HG02884 (cell line): ENCODE results near the gene CSMD2.

Experiments
- ATAC-seq: cut with Tn5 transposase; IDR thresholded peaks from one replicate; pipeline ENCODE4 v1.9.1; 2021; ENCODE audit warnings: mild to moderate bottlenecking, moderate library complexity; ENCODE audit not compliant: unreplicated experiment

Gene CSMD2

DNA sequence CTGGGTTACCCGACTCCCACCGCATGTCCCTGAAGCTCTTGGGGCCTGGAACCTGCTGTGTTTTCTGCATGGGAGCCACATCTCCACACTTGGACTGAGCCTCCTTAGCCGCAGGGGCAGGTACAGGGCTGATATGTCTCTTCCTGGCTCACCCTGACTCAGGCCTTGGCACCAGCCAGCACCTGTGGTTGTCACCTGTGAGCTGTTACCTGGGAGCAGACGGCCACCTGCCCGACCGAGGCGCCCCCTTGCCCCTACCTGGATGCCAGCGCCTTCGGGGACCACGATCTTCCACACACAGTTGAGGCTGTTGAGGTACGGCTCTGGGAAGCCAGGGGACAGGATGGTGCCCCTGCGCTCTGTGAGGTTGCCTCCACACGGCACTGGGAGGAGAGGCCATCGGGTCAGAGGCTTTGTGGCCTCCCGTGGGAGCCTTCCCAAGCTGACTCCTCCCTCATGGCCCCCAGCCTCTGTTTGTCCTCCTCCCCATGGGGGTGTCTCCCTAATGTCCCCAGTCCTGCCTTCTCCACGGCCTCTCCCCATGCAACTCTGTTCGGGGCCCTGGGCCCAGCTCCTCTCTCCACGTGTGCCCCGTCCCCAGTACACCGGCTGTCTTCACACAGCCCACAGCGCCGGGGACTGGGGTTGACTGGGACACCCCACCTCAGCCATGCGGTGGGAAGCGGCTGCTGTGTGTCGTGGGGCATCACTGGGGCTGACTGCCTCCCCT, 540.6 kb downstream of the CSMD2 start:
- ATAC-seq, result no peak

DNA sequence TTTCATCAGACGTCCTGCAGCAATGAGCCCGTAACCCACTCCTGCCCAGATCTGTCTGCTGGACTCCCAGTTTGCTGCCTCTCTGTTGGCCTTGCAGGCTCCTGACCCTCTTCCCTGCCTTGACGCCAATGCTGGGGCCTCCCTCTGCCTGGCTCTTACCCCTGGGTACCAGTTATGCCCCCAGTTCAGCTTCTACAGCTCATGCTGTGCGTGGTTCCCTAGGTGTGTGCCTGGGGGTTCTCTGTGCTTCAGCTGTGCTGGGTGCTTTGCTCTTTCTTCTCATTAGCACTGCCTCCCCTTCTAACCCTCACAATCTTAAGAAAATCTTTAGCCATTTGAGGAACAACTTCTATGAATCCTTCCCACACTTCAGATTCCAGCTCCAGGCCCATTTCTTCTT, 541.2 kb downstream of the CSMD2 start:
- no peak for ATAC-seq

DNA sequence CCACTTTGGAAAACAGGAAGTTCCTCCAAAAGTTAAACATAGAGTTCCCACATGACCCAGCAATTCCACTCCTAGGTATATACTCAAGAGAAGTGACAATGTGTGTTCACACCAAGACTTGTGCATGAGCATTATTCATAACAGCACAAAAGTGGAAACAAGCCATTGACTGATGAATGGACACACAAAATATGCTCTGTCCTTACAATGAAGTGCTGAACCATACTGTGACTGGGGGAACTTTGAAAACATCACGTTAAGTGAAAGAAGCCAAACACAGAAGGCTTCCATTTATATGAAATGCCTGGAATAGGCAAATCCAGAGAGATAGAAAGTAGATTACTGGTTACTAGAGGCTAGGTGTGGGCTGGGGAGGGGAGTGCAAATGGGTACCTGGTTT, 542.3 kb downstream of the CSMD2 start:
- ATAC-seq, result no peak

DNA sequence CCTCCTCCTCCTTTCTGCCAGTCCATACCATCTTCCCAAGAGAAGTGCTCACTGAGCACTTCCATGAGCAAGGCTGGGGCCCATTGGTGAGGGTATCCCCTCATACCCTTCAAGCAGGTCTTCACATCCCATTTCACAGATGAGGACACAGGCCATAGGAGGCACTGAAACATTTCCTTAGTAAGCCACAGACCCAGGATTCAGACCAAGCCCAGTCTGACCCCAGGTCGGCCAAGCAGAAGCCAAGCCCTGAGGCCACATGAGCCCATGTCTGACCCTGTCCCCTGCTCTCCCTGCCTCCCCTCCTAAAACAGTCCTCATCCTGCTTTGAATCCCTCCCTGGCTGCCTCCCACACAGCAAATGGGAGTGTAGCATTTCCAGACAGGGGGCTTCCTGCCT, 546.4 kb downstream of the CSMD2 start:
- no peak for ATAC-seq

DNA sequence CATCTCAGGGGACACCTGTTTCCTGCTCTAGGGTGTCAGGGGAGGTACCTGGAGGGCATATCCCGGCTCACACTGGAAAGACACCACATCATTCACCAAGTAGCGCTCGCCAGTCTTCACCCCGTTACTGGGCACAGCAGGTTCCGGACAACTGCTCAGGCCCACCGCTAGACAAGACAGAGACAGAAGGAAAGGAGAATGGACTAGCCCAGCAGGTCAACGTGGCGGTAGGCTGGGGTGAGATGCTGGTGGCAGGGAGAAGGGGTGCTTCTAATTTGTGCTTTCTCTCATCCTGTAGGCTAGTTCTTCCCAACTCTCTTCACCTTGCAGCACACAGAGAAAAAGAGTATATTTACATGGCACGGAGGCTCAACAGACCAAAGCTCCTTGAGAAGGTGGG, 547.6 kb downstream of the CSMD2 start:
- no peak for ATAC-seq

DNA sequence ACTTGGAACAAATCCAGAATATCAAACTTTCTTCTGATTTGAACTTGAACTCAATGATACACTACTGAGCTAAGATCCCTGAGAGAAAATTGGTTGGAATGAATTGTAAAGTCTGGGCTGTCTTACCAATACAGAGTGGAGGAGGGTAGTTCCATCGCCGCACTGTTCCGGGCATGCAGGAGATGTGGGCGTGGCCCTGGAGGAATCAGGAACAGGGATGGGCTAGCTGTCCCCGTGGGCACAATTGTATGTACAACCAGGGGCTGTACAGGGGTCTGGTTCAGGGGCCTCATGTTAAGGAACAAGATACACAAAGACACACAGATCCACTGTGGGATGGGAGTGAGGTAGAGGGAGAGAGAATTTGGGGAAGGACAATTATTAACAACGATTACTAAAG, 548.2 kb downstream of the CSMD2 start:
- no peak for ATAC-seq

DNA sequence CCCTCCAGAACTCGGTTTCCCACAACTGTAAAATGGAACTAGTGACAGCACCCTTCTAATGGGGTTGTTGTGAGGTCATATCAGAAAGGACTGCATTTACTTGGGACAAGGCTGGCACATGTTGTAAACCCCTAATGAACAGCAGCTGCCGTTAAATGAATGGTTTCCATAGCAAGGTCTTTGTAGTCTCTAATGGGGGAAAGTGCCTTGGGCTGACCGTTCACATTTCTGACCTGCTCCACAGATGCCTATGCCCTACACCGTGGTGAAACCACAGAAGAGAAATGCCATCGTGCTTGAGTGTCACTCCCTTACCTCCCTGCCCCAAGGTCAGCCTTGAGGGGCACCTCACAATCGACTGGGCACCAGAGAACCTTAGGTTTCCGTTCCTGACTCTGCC, 549.5 kb downstream of the CSMD2 start:
- no peak for ATAC-seq

DNA sequence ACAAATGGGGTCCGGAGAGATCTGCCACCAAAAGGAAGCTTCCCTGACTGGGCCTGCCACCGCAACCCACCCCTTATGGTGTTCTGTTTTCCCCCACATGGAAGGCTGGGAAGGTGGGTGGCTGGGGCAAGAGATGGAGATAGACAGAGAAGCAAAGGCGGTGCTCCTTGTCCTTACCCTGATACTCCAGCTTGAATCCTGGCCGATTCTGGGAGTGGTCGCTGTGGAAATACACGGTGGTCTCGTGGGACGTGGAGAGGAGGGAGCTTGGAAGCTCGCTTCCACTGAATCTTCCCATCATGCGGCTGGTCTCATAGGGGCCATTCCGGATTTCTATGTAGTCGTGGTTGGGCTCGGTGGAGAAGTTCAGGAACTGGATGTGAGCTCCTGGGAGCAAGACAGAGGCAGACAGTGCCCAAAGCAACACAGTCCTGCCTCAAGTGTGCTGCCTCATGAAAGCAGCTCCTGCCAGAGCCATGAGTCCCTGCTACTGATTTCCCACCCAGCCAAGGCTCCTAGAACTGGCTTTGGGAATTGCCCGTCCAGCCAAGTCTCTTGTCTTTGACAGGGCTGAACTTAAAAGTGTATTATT, 554.1 kb downstream of the CSMD2 start:
- no peak for ATAC-seq

DNA sequence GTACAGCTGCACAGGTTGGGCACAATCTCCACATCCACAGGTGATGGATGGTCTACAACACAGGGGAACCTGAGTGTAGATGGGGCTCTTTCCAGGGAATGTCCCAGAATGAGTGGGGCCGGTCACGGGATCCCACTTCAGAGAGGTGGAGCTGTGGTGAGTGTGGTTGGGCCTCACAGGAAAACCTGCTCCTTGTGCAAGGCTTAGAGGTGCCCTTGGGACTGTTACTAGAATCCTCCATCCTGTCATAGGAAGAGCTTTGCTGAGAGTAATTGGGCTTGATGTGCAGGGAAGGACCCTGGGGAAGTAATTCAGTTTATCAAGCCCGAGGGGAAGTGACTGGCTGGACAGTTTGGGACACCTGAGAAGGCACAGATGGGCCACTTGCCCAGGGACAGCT, 554.6 kb downstream of the CSMD2 start:
- no peak for ATAC-seq

DNA sequence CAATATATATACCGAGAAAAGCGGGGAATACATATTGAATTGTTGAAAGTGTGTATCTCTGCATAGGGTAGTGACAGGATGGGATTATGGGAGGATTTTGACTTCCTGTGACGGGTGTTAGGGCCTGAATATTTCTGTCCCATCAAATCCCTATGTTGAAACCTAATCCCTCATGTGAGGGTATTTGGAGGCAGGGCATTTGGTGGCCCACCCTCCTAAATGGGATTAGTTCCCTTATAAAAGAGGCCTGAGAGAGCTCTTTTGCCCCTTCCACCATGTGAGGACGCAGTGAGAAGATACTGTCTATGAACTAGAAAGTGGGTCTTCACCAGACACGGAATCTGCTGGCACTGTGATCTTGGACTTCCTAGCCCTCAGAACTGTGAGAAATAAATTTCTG, 555.3 kb downstream of the CSMD2 start:
- no peak for ATAC-seq

DNA sequence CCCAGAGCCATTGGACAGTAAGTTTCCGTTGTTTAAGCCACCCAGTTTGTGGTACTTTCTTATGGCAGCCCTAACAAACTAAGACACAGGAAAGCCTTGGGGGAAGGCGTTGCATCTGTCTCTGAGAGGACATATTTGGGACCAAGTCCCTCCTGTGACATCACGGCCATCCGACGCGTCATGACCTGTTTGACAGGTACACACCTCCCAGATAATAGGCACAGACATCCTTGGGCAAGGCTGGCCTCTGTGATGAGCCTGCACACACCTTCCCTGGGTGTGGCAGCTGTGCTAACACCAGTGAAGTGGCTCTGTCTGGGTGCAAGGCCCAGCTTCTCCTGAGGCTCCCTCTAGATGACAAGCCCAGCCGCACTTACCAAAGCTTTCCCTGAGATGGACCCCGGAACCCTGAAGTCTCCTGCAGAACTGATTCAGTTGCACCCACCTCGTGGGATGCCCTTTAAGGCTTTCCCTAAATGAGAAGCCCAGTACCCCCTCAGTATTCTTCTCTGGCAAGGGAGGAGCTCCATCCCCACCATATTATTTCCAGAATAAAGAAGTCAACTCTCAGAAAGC, 556.1 kb downstream of the CSMD2 start:
- no peak for ATAC-seq

DNA sequence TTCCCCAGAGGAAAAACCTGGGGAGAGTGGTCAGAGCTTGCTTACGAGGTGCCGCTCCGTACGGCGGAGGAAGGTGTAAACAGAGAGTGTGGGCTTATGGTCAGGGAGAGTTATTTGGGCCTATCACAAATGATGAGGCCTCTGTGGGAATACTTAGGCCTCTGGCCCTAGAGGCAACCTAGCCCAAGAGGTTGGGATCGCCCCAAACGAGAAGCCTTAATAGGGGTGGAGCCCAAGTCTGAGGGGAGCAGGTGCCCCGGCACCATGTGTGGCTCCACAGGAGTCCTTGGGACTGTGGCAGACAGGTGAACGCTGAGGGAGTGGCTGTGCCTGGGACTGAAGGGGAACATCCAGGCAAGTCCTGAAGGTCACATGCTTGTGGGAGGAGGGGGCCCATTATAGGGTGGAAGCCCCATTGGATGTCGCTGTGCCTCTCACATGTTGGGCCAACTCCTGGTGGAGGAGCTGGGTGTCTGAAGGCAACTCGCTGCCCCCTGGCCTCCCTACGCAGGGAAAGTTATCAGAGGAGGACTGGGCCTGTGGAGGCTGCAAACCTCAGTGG, 557.5 kb downstream of the CSMD2 start:
- no peak for ATAC-seq

DNA sequence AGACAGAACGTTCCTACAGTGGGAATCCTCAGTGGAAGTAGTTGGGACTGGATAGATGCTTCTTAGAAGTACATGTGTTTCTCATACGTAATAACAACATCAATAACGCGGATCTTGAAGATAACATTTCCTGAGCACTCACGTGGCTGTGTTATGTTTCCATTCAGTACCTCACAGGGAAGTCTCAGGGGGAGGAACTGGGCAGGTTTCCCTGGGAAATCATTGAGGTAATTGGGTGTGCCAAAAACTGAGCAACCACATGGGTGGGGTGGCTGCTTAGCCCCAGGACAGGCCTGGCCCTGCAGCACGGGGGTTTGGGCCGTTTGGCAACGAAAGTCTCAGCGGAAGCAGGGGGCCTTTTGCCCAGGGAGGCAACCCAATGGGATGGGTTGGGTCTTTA, 558.8 kb downstream of the CSMD2 start:
- no peak for ATAC-seq

DNA sequence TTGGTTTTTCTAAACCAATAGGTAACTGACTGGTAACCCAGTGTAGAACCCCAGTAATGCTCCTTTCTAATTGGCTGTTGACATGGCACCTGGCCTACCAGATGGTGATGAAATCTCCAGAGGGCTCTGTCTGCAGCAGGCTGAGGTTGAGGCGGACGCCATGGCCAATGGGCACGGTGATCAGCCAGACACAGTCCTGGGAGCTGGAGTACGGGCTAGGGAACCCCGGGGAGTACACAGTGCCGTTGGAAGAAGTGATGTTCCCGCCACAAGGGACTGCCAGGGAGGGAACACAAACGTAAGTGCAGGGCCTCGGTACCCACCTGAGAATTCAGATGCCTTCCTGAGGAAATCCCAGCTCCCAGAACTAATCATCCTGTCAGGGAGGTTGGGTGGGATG, 562.8 kb downstream of the CSMD2 start:
- no peak for ATAC-seq

DNA sequence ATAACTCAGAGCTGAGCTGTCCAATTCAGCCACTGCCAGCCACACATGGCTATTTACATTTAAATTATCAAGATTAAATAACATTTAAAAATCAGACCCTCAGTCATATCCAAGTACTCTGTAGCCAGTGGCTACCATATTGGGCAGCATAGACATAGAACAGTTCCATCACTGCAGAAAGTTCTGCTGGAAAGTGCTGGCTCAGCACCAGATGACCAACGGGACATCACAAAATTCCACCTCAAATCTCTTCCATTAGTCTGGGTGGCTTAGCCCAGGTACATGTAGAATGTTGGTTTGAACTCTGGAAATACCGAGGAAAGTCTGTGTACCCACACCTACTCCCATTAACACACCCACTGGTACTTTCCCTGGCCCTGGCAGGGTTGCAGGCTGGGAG, 563.3 kb downstream of the CSMD2 start:
- no peak for ATAC-seq

DNA sequence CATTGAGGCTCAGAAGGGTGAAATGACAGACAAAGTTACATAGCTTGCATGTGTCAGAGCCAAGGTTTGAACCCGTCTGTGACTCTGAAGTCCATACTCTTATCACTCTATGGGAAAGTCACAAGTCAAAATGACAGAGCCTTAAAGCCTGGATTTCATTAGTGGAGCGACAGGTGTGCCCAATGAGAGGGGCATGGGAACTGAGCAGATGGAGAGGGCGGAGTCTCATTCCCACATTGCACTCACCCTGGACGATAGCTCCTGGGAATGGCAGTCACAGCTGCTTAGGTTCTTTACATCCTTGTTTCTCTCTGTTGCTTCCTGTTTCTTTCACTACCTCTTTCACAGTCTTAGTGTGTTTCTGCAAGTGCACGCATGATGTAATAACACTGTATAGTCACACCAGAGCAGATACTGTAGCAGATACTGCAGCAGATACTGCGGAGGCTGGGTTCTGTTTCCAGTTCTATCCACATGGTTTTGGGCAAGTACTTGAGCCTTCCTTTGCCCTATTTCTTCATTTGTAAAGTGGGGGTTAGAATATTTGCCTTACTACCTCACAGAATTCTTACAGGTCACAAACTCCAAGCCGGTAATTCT, 565.4 kb downstream of the CSMD2 start:
- no peak for ATAC-seq

DNA sequence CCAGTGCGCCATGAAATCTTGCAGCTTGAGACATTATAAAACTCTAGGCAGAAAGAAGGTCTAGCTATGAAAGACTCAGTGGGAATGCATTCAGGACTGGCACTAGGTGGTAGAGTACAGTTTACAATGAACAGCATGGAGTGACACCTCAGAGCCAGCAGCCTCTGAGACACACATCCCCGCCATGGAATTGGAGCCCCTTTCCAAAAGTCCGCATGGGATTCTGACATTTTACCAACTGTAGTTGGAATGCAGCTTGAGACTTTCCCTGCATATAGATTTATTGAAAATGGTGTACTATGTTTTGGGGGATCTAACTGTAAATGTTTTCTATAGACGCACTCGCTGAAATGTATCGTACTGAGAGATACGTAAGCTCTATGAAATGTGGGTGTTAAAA, 576.3 kb downstream of the CSMD2 start:
- no peak for ATAC-seq

DNA sequence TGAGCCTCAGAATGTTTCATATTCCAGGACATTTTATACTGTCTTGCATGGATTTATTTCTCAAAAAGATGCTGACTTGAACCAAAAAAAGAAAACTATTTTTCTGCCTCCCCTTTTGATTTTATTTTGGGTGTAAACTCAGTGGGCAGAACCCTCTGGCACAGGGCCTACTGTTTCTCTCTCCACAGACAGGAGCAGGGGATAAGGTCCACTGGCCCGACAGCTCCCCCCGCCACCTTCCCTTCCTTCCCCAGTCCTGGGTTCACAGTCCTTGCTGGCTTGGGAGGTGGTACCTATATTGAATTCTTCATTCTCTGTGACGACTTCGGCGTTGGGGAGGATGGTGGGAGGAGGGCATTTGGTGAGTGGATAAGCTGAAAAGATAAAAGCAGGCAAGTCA, 578.2 kb downstream of the CSMD2 start:
- ATAC-seq, result no peak

DNA sequence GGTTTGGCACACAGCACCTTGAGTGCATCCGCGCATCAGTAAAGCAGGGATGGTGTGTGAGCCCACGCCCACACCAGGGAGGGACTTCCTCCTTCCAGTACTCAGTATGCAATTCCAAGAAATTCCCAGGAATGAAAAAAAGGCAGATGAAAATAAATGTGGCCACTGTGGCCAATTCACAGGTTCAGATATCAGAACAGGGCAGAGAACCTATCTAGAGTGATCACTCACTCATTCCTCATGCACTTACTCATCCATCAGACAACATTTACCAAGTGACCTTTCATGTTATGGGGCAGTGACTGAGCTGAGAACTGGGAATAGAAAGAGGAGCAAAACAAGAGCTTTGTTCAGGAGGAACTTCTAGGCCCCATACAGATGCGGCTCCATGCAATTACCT, 578.9 kb downstream of the CSMD2 start:
- no peak for ATAC-seq

DNA sequence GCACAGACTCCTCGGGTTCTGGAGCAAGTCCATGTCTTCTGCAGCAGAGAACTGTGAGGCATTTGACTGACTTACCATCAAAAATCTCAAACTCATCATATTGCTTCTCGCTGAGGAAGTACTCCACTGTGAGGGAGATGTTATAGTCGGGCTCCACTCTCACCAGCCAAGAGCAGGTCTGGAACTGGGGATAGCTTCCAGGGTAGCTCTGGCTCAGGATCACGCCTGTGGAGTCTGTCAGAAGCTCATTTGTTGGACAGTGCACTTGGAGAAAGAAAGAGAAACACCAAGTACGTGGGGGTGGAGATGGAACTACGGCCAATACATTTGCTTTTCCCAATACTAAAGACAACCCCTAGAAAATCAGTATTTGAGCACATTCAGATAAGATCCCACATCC, 581.5 kb downstream of the CSMD2 start:
- ATAC-seq, result no peak

DNA sequence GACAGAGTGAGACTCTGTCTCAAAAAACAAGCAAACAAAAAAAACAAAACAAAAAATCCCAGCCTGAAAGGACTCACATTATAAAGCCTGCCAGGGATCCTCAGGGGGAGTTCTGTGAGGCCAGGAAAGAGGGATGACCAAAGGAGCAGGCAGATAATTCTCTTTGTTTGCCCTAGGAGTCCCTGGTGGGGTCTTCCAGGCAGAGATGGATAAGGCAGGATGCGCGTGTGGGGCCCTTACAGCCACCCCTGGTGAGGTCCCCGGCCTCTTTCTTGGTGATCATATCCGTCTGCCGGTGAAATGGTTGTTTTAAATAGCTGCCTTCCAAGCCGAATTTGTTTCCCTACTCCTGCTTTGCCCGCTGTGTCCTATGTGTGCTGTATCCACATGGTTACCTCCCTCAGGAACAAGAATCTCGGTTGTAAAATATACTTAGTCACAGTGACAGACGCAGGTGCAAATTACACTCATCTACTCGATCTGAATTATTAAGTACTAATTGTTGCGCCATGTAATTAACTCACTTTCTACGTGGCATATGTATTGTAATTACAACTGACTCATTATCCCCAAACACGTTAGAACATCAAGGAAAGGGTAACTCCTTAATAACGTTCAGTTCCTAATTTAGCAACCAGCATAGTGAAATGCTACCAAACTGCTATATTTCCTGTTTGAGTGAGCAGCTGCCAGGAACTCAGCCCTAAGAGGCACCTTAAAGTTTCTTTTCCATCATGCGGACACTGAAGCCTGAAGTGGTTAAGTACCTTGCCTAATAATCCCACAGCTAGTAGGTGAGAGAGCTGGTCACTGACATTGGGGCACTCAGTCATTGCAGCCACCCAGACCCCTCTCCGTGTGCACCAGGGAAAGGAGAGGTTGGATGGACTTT, 586.2 kb downstream of the CSMD2 start:
- ATAC-seq, result no peak
